HG03460 (cell line): ENCODE data around the gene ABCA7.

Experiments
- ATAC-seq: cut with Tn5 transposase; IDR thresholded peaks from one replicate; pipeline ENCODE4 v1.9.1; 2021; ENCODE audit not compliant: unreplicated experiment

ABCA7 gene

GRCh38 chr19:1004204-1004802 is 35.6 kb upstream of the ABCA7 start:
- no peak for ATAC-seq

DNA sequence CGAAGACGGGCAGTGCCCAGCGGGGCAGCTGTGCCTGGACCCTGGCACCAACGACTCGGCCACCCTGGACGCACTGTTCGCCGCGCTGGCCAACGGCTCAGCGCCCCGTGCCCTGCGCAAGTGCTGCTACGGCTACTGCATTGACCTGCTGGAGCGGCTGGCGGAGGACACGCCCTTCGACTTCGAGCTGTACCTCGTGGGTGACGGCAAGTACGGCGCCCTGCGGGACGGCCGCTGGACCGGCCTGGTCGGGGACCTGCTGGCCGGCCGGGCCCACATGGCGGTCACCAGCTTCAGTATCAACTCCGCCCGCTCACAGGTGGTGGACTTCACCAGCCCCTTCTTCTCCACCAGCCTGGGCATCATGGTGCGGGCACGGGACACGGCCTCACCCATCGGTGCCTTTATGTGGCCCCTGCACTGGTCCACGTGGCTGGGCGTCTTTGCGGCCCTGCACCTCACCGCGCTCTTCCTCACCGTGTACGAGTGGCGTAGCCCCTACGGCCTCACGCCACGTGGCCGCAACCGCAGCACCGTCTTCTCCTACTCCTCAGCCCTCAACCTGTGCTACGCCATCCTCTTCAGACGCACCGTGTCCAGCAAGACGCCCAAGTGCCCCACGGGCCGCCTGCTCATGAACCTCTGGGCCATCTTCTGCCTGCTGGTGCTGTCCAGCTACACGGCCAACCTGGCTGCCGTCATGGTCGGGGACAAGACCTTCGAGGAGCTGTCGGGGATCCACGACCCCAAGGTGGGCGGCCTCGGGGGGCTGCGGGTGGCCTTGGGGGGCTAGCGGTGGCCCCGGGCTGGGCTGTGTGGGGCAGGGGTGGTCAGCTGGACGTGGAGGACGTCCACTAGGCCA is 34.9 kb upstream of the ABCA7 start:
- ATAC-seq, result no peak

DNA sequence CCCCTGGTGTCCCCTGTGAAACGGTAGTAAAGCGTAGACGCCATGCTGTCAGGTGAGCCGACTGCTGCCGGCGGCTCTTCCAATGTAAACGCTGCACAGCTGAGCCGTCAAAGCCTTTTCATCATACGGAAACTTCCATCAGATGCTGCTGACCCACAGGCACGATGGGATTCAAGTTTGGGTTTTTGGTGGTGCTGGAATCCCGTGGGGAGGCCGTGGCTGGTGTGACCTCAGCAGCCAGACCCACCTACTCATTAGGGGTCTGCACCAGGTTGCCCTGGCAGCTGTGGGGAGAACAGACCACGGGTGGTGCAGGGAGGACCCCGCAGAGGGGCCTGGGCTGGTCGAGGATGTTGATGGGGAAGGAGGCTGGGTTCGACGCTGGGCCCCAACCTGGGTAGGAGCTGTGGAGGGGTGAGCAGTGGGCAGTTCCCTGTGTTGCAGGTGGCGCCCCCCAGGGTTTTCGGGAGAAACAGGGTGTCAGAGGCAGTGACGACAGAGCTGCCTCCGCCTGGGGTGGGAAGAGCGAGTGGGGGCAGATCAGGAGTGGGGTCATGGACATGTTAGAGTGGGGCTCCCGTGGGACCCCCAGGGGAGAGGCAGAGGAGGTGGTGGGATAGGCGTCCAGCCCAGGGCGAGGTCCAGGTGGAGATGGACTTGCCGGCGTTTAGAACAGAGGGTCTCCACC is 33.1 kb upstream of the ABCA7 start:
- no peak for ATAC-seq

- no peak for ATAC-seq
Measured at GRCh38 chr19:1007399-1008251, 32.3 kb upstream of the ABCA7 start.

DNA sequence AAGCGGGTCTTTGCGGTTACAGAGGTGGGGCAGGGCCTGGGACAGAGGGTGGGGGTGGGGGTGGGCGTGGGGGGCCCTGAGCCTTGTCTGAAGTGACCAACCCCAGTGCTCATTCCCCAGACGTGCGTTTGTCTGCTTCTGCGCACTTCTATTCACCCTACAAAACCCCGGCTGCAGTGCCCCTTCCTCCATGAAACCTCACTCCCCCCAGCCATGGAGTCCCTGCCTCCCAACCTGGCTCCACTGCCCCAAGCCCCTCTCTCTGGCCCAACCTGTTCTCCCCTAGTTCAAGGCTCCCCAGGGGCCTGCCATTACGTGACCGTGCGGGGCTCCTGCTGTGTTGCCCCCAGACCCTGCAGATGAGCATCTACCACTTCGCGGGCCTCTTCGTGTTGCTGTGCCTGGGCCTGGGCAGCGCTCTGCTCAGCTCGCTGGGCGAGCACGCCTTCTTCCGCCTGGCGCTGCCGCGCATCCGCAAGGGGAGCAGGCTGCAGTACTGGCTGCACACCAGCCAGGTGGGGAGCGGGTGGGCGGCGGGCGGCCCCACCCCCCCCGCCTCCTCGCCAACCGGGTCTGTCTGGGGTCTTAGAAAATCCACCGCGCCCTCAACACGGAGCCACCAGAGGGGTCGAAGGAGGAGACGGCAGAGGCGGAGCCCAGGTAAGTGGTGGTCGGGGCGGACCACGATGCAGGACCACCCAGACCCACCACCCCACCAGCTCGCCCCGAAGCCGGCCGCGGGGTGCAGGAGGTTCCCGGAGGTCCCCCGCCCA is 31.5 kb upstream of the ABCA7 start:
- no peak for ATAC-seq

DNA sequence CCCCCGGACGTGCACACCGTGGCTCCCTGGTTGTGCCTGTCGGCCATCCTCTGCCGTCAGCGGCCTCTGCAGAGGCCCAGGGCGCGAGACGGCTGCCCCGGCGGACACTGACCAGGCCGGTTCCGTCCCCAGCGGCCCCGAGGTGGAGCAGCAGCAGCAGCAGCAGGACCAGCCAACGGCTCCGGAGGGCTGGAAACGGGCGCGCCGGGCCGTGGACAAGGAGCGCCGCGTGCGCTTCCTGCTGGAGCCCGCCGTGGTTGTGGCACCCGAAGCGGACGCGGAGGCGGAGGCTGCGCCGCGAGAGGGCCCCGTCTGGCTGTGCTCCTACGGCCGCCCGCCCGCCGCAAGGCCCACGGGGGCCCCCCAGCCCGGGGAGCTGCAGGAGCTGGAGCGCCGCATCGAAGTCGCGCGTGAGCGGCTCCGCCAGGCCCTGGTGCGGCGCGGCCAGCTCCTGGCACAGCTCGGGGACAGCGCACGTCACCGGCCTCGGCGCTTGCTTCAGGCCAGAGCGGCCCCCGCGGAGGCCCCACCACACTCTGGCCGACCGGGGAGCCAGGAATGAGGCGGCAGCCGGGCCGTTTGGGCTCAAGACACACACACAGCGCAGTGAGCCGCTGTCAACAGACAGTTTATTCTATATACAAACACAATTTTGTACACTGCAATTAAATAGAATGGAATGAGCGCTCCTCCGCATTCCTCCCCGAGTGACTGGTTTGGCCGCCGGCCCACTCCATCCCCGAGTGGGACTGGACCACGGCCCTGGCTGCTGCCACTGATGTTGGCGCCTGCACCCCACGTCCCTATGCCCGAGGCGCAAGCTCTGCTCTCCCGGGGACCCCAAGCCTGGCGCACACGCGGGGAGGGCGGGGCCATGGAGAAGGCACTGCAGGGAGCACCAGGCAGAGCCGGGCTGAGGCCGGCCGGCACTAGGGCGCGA is 30.6 kb upstream of the ABCA7 start:
- no peak for ATAC-seq

GRCh38 chr19:1009981-1010538 is 29.8 kb upstream of the ABCA7 start:
- no peak for ATAC-seq

DNA sequence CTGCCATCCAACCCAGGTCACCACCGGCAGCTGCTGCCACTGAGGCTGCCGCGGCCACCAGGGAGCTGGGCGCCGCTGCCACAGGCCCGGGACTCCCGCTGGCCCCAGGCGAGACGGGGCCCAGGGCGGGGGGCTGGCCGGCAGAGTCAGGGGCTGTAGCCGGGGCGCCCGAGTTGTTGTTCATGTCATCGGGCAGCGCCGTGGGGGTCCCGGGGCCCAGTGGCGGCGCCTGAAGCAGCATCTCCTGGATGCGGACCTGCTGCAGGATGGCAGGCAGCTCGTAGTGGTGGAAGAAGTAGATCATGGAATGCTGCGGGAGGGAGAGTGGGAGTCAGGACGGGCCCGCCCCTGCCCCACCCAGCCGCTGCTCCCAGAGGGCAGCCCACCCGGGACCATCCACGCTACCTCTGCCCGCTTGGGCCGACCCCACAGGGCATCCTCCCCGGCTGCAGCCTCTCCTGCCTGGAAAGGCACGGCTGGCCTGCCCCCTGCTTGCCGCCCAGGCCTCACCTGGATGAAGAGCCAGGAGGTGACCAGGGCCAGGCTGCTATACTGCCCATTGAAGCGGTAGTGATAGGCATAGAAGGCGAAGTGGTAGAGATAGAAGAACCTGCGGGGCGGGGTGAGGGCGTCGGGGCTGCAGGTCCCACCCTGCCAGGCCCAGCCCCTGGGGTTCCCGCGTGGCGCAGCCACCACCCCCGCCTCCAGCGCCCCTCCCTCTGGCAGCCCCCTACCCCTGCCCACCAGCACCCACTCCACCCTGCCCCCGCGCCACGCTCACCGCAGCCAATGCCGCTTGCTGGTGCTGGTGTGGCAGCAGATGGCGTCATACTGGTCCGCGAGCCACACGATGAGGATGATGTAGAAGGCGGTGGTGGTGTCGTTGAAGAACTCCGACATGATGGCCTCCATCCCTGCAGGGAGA is 29.1 kb upstream of the ABCA7 start:
- no peak for ATAC-seq

- ATAC-seq, result no peak
Measured at GRCh38 chr19:1011831-1012333, 28.0 kb upstream of the ABCA7 start.

DNA sequence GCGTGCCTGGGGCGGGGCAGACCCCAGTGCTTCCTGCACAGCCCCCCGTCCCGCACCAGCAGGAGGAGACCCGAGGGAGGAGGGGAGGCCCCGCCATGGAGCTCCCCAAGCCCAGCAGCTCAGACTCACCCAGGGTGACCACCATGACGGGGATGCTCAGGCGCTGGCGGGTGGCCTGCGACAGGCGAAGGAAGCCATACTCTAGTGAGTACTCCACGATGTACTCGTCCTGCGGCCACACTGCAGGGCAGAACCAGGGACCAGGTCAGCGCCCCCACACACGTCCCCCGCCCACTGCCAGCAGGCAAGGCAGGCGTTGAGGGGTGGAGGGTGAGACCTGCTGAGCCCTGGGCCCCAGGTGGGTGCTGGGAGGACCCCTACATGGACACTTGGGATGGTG is 27.6 kb upstream of the ABCA7 start:
- no peak for ATAC-seq

DNA sequence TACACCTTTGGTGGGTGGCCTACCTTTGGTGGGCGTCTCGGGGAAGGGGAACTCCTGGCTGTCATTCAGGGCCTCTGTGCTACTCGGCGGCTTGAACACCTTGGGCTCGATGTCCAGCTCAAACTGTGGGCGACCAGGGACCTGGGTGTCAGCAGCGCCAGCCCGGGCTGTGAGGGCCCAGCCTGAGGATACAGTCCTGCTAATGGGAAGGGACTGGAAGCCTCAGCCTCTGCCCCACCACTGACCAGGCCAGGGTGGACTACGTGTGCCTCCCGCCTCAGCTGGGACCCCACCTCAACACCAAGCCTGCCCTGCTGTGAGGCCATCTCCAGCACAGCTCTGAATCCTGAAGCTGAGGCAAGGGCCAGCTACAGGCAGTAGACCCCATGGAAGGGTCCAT is 26.7 kb upstream of the ABCA7 start:
- ATAC-seq, result no peak

- ATAC-seq, result no peak
Measured at GRCh38 chr19:1014161-1015060, 25.5 kb upstream of the ABCA7 start.

GRCh38 chr19:1015061-1015781 is 24.7 kb upstream of the ABCA7 start:
- no peak for ATAC-seq

- ATAC-seq, result no peak
Measured at GRCh38 chr19:1015782-1016646, 23.9 kb upstream of the ABCA7 start.

- ATAC-seq, result no peak
Measured at GRCh38 chr19:1016647-1017114, 23.2 kb upstream of the ABCA7 start.
